MM.1S (cell line): ENCODE data around the gene ITIH4.

Source experiments
- EZH2 ChIP-seq: fragments of 300-600 bp; sonication (generic); optimal IDR thresholded peaks from 2 replicates; pipeline ENCODE3; 2017; ENCODE audit warnings: low read depth, mild to moderate bottlenecking, antibody characterized with exemption, low read length, mixed read lengths
- EZH2phosphoT487 ChIP-seq: fragments of 300-600 bp; sonication (generic); IDR thresholded peaks from 2 replicates; pipeline ENCODE4 v1.6.1; 2018; ENCODE audit warnings: antibody characterized with exemption, low read length
- TF ChIP-seq, protein P1 (sequence below): fragments of 300-600 bp; sonication (generic); IDR thresholded peaks from 2 replicates; pipeline ENCODE4 v1.5.1; 2016; ENCODE audit warnings: antibody characterized with exemption, low read length, mixed read lengths

DNA sequence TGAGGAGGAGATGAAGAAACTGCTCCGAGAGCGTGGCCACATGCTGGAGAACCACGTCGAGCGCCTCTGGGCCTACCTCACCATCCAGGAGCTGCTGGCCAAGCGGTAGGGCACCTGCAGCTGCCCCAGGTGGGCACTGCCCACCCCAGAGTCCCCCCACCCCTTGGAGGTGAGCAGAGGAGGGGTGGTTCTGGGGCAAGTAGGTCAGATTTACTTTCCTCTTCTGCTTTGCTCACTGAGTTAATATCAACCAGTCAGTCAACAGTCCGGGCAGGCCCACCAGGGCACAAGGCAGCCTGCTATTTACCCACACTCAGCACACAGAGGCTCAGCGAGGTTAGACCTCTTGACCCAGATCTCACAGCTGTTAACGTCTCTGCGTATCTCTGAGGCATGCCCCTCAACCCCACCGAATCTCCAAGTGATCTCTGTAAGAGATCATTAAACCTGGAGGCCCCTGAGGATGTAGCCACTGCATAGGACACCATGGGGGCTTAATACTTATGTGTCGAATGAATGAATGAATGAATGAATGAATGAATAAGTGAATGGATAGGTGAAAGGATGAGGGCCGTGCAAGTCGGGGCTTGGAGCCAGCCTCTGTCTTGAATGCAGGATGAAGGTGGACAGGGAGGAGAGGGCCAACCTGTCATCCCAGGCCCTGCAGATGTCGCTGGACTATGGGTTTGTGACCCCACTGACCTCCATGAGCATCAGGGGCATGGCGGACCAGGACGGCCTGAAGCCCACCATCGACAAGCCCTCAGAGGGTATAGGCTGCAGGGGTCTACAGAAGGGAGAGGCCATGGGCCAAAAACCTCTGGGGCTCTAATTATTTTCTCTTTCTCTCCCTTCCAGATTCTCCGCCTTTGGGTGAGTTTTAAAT lies 43.9 kb downstream of the ITIH4 start:
- TF ChIP-seq, protein P1, sequence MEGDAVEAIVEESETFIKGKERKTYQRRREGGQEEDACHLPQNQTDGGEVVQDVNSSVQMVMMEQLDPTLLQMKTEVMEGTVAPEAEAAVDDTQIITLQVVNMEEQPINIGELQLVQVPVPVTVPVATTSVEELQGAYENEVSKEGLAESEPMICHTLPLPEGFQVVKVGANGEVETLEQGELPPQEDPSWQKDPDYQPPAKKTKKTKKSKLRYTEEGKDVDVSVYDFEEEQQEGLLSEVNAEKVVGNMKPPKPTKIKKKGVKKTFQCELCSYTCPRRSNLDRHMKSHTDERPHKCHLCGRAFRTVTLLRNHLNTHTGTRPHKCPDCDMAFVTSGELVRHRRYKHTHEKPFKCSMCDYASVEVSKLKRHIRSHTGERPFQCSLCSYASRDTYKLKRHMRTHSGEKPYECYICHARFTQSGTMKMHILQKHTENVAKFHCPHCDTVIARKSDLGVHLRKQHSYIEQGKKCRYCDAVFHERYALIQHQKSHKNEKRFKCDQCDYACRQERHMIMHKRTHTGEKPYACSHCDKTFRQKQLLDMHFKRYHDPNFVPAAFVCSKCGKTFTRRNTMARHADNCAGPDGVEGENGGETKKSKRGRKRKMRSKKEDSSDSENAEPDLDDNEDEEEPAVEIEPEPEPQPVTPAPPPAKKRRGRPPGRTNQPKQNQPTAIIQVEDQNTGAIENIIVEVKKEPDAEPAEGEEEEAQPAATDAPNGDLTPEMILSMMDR = no peak
- TF ChIP-seq EZH2 = no peak
- TF ChIP-seq EZH2phosphoT487 = no peak
